IMR-90 (cell line): ENCODE measurements around the gene ABCA4. TPM values are rescaled to one million over a fixed set of nuclear protein-coding genes. Genes with fewer than 3 reads are reported as not detected.

Experiments
- ATAC-seq: fragments of 200-7000 bp; cut with Tn5 transposase; 2 replicates; pipeline ENCODE4 v1.9.1; 2020; ENCODE audit warnings: low read depth, mild to moderate bottlenecking, moderate library complexity
- BruUV-seq: library from RNA; stranded (reverse); fragments of 400-500 nt; replicated peaks from 2 replicates; lab custom pipeline; 2021; lab: Mats Ljungman, UMichigan
- CTCF ChIA-PET: fragments of 300-600 bp; formaldehyde crosslinking; extraction: SDS; loops from one replicate; lab custom pipeline; 2021; ENCODE audit warnings: antibody characterized with exemption; lab: Yijun Ruan, JAX
- POLR2A ChIA-PET: fragments of 300-600 bp; sonication (Branson Sonifier 250); formaldehyde crosslinking; loops from one replicate; lab custom pipeline; 2022; ENCODE audit warnings: antibody characterized with exemption; ENCODE audit not compliant: unreplicated experiment; lab: Charles Lee
- DNase-seq: peaks from one replicate; pipeline ENCODE4 v3.0.0; 2013
- H2AFZ ChIP-seq: replicated peaks from 2 replicates; pipeline ENCODE3; 2013; ENCODE audit warnings: low read length, mild to moderate bottlenecking; ENCODE audit not compliant: poor library complexity
- H2AK5ac ChIP-seq: 2 replicates; pipeline ENCODE4 v1.6.1; 2013; ENCODE audit warnings: low read depth, low read length, inconsistent platforms
- H2AK9ac ChIP-seq: replicated peaks from 2 replicates; pipeline ENCODE3; 2013; ENCODE audit warnings: mild to moderate bottlenecking, low read depth, low read length, moderate library complexity; ENCODE audit not compliant: poor library complexity
- H2BK120ac ChIP-seq: 2 replicates; pipeline ENCODE4 v1.6.1; 2013; ENCODE audit warnings: low read depth, low read length, inconsistent platforms
- H2BK15ac ChIP-seq: 3 replicates; pipeline ENCODE4 v1.6.1; 2013; ENCODE audit warnings: low read depth, low read length, inconsistent platforms
- H2BK20ac ChIP-seq: 2 replicates; pipeline ENCODE4 v1.6.1; 2013; ENCODE audit warnings: low read depth, mild to moderate bottlenecking, inconsistent platforms, low read length, moderate library complexity
- H2BK5ac ChIP-seq: 2 replicates; pipeline ENCODE4 v1.6.1; 2013; ENCODE audit warnings: mild to moderate bottlenecking, low read depth, low read length, inconsistent platforms; ENCODE audit not compliant: poor library complexity, severe bottlenecking
- H3K14ac ChIP-seq: replicated peaks from 2 replicates; pipeline ENCODE4 v1.6.1; 2013; ENCODE audit warnings: low read depth, low read length, inconsistent platforms
- H3K18ac ChIP-seq: 2 replicates; pipeline ENCODE4 v1.6.1; 2013; ENCODE audit warnings: low read depth, low read length, control low read depth
- H3K23ac ChIP-seq: 2 replicates; pipeline ENCODE4 v1.6.1; 2013; ENCODE audit warnings: low read depth, low read length, inconsistent platforms
- H3K27ac ChIP-seq: 2 replicates; pipeline ENCODE4 v1.5.1; 2013; ENCODE audit warnings: mild to moderate bottlenecking, control low read depth, low read length; ENCODE audit not compliant: insufficient read depth
- H3K27me3 ChIP-seq: 2 replicates; pipeline ENCODE4 v1.6.1; 2013; ENCODE audit warnings: low read length; ENCODE audit not compliant: control insufficient read depth, insufficient read depth
- H3K36me3 ChIP-seq: 2 replicates; pipeline ENCODE4 v1.6.1; 2013; ENCODE audit warnings: low read length, mixed read lengths; ENCODE audit not compliant: control insufficient read depth, insufficient read depth
- H3K4ac ChIP-seq: 2 replicates; pipeline ENCODE4 v1.6.1; 2013; ENCODE audit warnings: low read depth, low read length, inconsistent platforms
- H3K4me1 ChIP-seq: 2 replicates; pipeline ENCODE4 v1.6.1; 2013; ENCODE audit warnings: low read length, mixed read lengths; ENCODE audit not compliant: control insufficient read depth, insufficient read depth
- H3K4me2 ChIP-seq: 2 replicates; pipeline ENCODE4 v1.6.1; 2013; ENCODE audit warnings: low read depth, mild to moderate bottlenecking, control low read depth, low read length, moderate library complexity
- H3K4me3 ChIP-seq: 2 replicates; pipeline ENCODE4 v1.5.1; 2013; ENCODE audit warnings: low read depth, mild to moderate bottlenecking, control low read depth, low read length, moderate library complexity; ENCODE audit not compliant: insufficient read depth
- H3K56ac ChIP-seq: 2 replicates; pipeline ENCODE4 v1.6.1; 2013; ENCODE audit warnings: low read length, inconsistent platforms; ENCODE audit not compliant: insufficient read depth; ENCODE audit errors: extremely low read depth
- H3K79me1 ChIP-seq, 2 experiments: 2 replicates each; pipeline ENCODE4 v1.6.1; 2013; ENCODE audit warnings: low read length in 2 of 2, inconsistent platforms in 1 of 2, low read depth in 1 of 2
- H3K9ac ChIP-seq: 2 replicates; pipeline ENCODE4 v1.6.1; 2013; ENCODE audit warnings: low read depth, low read length, control low read depth
- H3K9me1 ChIP-seq: 2 replicates; pipeline ENCODE4 v1.6.1; 2013; ENCODE audit warnings: low read length, inconsistent platforms; ENCODE audit not compliant: insufficient read depth
- H3K9me3 ChIP-seq: 2 replicates; pipeline ENCODE4 v1.6.1; 2013; ENCODE audit warnings: low read length; ENCODE audit not compliant: control insufficient read depth, insufficient read depth
- H4K20me1 ChIP-seq: 2 replicates; pipeline ENCODE4 v1.6.1; 2013; ENCODE audit warnings: low read length, inconsistent platforms; ENCODE audit not compliant: insufficient read depth
- H4K5ac ChIP-seq: 2 replicates; pipeline ENCODE4 v1.6.1; 2013; ENCODE audit warnings: mild to moderate bottlenecking, low read depth, low read length, control low read depth
- H4K8ac ChIP-seq, 2 experiments: 2 replicates each; pipeline ENCODE4 v1.6.1; 2013; ENCODE audit warnings: low read depth in 2 of 2, low read length in 2 of 2, control low read depth in 1 of 2, inconsistent platforms in 1 of 2
- H4K91ac ChIP-seq: 2 replicates; pipeline ENCODE4 v1.6.1; 2013; ENCODE audit warnings: low read depth, low read length, inconsistent platforms; ENCODE audit not compliant: insufficient read depth
- CHD1 ChIP-seq: IDR thresholded peaks from 2 replicates; pipeline ENCODE4 v1.6.1; 2012; ENCODE audit warnings: low read depth, low read length, improper control_type of control experiment
- FOS ChIP-seq: fragments of 150-350 bp; IDR thresholded peaks from 2 replicates; pipeline ENCODE4 v1.6.1; 2016; ENCODE audit warnings: low read depth, low read length
- MAZ ChIP-seq: IDR thresholded peaks from 2 replicates; pipeline ENCODE4 v1.6.1; 2012; ENCODE audit warnings: low read depth, mild to moderate bottlenecking, low read length, improper control_type of control experiment, moderate library complexity, borderline replicate concordance
- WGBS, 2 experiments: methylation state at CpG; one replicate each; pipeline versions ENCODE4 v1.1.5 to v1.1.7; 2013; ENCODE audit warnings: missing lambda C conversion rate in 2 of 2; ENCODE audit not compliant: insufficient read length in 1 of 2; ENCODE audit errors: extremely low coverage in 2 of 2; 5-methylcytosine and 5-hydroxymethylcytosine counted together
- dilution Hi-C: fragments of 300-500 bp; cut with HindIII; formaldehyde crosslinking; loops from one replicate; pipeline ENCODE4 v1.14.3; 2018; ENCODE audit warnings: low sequenced_read_pairs; ENCODE audit not compliant: unreplicated experiment
- in situ Hi-C: fragments of 300-500 bp; cut with MboI; formaldehyde crosslinking; loops from 3 replicates; pipeline ENCODE4 v1.14.3; 2019; ENCODE audit warnings: low sequenced_read_pairs, inconsistent platforms, mixed read lengths
- intact Hi-C: fragments of 100-400 bp; cut with micrococcal nuclease; formaldehyde crosslinking; loops from 2 replicates; pipeline ENCODE4 v1.10.0; 2022
- polyA plus RNA-seq, 3 experiments: library from polyadenylated mRNA; depleted of rRNA; stranded (reverse); fragments of >200 nt; gene quantifications; 2 replicates each; pipeline ENCODE4 v1.2.3, GENCODE V29; 2012; ENCODE audit warnings: low replicate concordance in 1 of 3
- total RNA-seq: library from RNA; depleted of rRNA; stranded (reverse); fragments of >200 nt; gene quantifications from 2 replicates; pipeline ENCODE4 v1.2.3, GENCODE V29; 2012

ABCA4 gene
- total and polyA plus RNA-seq, 2 of the 4 experiments (the other 2 are of a cell fraction), result under 0.01 to 0.36 TPM

- Histone ChIP-seq H3K36me3 (no peaks in the 10 kb centered on the region), H4K8ac (no peak overlapping the region), H3K4me3 (no peak overlapping the region), H3K79me1 (no peaks in the 10 kb centered on the region), H2AK9ac (no peak overlapping the region), H3K23ac (no peak overlapping the region), H2AFZ (no peak overlapping the region), H2BK5ac (no peak overlapping the region), H3K9me3 (no peaks in the 10 kb centered on the region), H4K20me1 (no peaks in the 10 kb centered on the region), H3K18ac (no peak overlapping the region), H4K5ac (no peak overlapping the region), H3K27me3 (no peaks in the 10 kb centered on the region; the same call in 1 of the 2 replicates), H3K4me2 (no peak overlapping the region), H2AK5ac (no peak overlapping the region), H4K91ac (no peak overlapping the region), H3K56ac (no peak overlapping the region), H3K4ac (no peak overlapping the region), H2BK120ac (no peak overlapping the region), H3K4me1 (peaks cover 4% of the 10 kb centered on the region; the same call in 1 of the 2 replicates), H3K9me1 (no peaks in the 10 kb centered on the region), H2BK15ac (no peak overlapping the region), H3K14ac (no peak overlapping the region), H3K27ac (no peak overlapping the region), H3K9ac (no peak overlapping the region), H2BK20ac (no peak overlapping the region)
- TF ChIP-seq CHD1, result no peak
- no peak for TF ChIP-seq FOS
- TF ChIP-seq MAZ, result no peak
- ChIA-PET CTCF (interaction anchor here (0.7 kb wide), 1 partner anchor 45 kb away, joined by 4 read pairs; no protein-coding TSS in a partner anchor), POLR2A (interaction anchor here (0.6 kb wide), 1 partner anchor 391 kb away, joined by 3 read pairs; no protein-coding TSS in a partner anchor)
- dilution Hi-C loops (no loop called here), intact Hi-C loops (no loop called here), in situ Hi-C loops (no loop called here)
- no peak for DNase-seq
- no peak for ATAC-seq
- BruUV-seq, result no TSS peak
- WGBS, 2 experiments, result no CpG with 5 or more reads among the region's 5 CpGs
These were observed 25.3 kb upstream of the ABCA4 start for GRCh38 chr1:94146273-94146672.
